ENCODE data around the gene NAA15.

DNA sequence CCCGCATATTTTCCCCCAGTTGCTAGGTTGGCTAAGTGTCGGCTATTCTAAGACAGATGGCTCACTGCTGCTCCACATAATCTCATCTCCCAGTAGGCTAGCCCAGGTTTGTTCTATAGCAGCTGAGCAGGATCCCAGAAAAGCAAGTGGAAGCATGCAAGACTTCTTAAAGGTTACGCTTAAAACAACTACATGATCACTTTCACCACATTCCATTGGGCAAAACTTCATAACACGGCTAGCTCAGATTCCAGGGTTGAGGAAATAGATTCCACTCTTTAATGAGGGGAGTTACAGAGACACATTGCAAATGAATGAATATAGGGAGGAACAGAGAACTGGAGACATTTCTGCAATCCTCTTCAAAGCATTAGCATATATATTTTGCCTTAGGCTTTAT, 139.7 kb downstream of the NAA15 start:
- TF ChIP-seq RAD21 (IDR thresholded peaks at IDR 0.05; ENCODE audit: low read depth) (no peak), CEBPB (IDR thresholded peaks at IDR 0.05) (no peak), NFIC (IDR thresholded peaks at IDR 0.05) (no peak), EP300 (IDR thresholded peaks at IDR 0.05; ENCODE audit: borderline replicate concordance) (no peak), YY1 (IDR thresholded peaks at IDR 0.05; ENCODE audit: low read depth) (no peak), EGR1 (IDR thresholded peaks at IDR 0.05) (no peak), FOXM1 (IDR thresholded peaks at IDR 0.05; ENCODE audit: borderline replicate concordance, low read depth) (no peak)
- TF ChIP-seq, protein P1, sequence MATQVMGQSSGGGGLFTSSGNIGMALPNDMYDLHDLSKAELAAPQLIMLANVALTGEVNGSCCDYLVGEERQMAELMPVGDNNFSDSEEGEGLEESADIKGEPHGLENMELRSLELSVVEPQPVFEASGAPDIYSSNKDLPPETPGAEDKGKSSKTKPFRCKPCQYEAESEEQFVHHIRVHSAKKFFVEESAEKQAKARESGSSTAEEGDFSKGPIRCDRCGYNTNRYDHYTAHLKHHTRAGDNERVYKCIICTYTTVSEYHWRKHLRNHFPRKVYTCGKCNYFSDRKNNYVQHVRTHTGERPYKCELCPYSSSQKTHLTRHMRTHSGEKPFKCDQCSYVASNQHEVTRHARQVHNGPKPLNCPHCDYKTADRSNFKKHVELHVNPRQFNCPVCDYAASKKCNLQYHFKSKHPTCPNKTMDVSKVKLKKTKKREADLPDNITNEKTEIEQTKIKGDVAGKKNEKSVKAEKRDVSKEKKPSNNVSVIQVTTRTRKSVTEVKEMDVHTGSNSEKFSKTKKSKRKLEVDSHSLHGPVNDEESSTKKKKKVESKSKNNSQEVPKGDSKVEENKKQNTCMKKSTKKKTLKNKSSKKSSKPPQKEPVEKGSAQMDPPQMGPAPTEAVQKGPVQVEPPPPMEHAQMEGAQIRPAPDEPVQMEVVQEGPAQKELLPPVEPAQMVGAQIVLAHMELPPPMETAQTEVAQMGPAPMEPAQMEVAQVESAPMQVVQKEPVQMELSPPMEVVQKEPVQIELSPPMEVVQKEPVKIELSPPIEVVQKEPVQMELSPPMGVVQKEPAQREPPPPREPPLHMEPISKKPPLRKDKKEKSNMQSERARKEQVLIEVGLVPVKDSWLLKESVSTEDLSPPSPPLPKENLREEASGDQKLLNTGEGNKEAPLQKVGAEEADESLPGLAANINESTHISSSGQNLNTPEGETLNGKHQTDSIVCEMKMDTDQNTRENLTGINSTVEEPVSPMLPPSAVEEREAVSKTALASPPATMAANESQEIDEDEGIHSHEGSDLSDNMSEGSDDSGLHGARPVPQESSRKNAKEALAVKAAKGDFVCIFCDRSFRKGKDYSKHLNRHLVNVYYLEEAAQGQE (IDR thresholded peaks at IDR 0.05; ENCODE audit: low read depth), result no peak
